HL-60 (cell line): ENCODE results near the gene STIMATE.
A peak's percentile ranks its signal among the peaks of the same experiment; 100 is the strongest.

Experiments
- DNase-seq, 2 experiments: peaks; one replicate each; pipeline ENCODE4 v3.0.0-alpha.2; 2010 to 2020; ENCODE audit warnings: low read depth in 1 of 2, low spot score in 1 of 2
- H3K27ac ChIP-seq: fragments of 250-450 bp; sonication (Bioruptor Pico); replicated peaks from 2 replicates; pipeline ENCODE4 v1.5.1; 2020; ENCODE audit warnings: mild to moderate bottlenecking, moderate library complexity
- H3K27me3 ChIP-seq: fragments of 250-450 bp; sonication (Bioruptor Pico); 2 replicates; pipeline ENCODE4 v1.5.1; 2021; ENCODE audit warnings: mild to moderate bottlenecking, moderate library complexity; ENCODE audit not compliant: insufficient read depth, poor library complexity, severe bottlenecking
- H3K4me3 ChIP-seq: replicated peaks from 2 replicates; pipeline ENCODE4 v1.5.1; 2011; ENCODE audit warnings: mild to moderate bottlenecking, control low read depth, low read length; ENCODE audit not compliant: insufficient read depth
- CTCF ChIP-seq: IDR thresholded peaks from one replicate; pipeline ENCODE4 v1.5.1; 2011; ENCODE audit warnings: low read length, control low read depth, inconsistent platforms; ENCODE audit not compliant: insufficient read depth
- GABPA ChIP-seq: IDR thresholded peaks from 2 replicates; pipeline ENCODE4 v1.6.1; 2012; ENCODE audit warnings: low read depth
- POLR2AphosphoS5 ChIP-seq: IDR thresholded peaks from 2 replicates; pipeline ENCODE4 v1.6.1; 2012; ENCODE audit warnings: low read depth
- REST ChIP-seq: IDR thresholded peaks from 2 replicates; pipeline ENCODE4 v1.6.1; 2012; ENCODE audit warnings: low read depth; ENCODE audit not compliant: insufficient replicate concordance
- SPI1 ChIP-seq: IDR thresholded peaks from 2 replicates; pipeline ENCODE4 v1.6.1; 2012; ENCODE audit warnings: low read depth, mild to moderate bottlenecking, borderline replicate concordance

The STIMATE gene

GRCh38 chr3:52931889-52932288, 34.5 kb upstream of the STIMATE start:
- no peak for DNase-seq
- TF ChIP-seq CTCF: no peak
- no peak for TF ChIP-seq POLR2AphosphoS5
- TF ChIP-seq SPI1: no peak
- TF ChIP-seq REST: no peak
- TF ChIP-seq GABPA: no peak
- Histone ChIP-seq H3K4me3 (no peak overlapping the region), H3K27ac (no peak overlapping the region), H3K27me3 (no peaks in the 10 kb centered on the region)

GRCh38 chr3:52931328-52931727, 34.0 kb upstream of the STIMATE start:
- Histone ChIP-seq H3K27me3 (no peaks in the 10 kb centered on the region), H3K4me3 (no peak overlapping the region), H3K27ac (no peak overlapping the region)
- no peak for DNase-seq
- TF ChIP-seq REST: no peak
- TF ChIP-seq SPI1: no peak
- TF ChIP-seq GABPA: no peak
- TF ChIP-seq POLR2AphosphoS5: no peak
- no peak for TF ChIP-seq CTCF

GRCh38 chr3:52930748-52931147, 33.4 kb upstream of the STIMATE start:
- H3K4me3 ChIP-seq: no peak overlapping the region
- no peak for DNase-seq
- no peak overlapping the region for H3K27ac ChIP-seq
- no peaks in the 10 kb centered on the region for H3K27me3 ChIP-seq
- TF ChIP-seq GABPA (no peak), SPI1 (peak; percentile 20; the same call in 1 of the 2 replicates)

GRCh38 chr3:52926554-52926953, 29.2 kb upstream of the STIMATE start:
- TF ChIP-seq POLR2AphosphoS5 (no peak), SPI1 (no peak), REST (no peak)
- H3K27me3 ChIP-seq: no peaks in the 10 kb centered on the region
- H3K27ac ChIP-seq: no peak overlapping the region
- no peak overlapping the region for H3K4me3 ChIP-seq
- DNase-seq: no peak
